ENCODE measurements around the gene ARHGEF19. TPM values are rescaled to one million over a fixed set of nuclear protein-coding genes. Genes with fewer than 3 reads are reported as not detected.

The ARHGEF19 gene
- total RNA-seq, 2 donors from 2014 or later = 14.8 to 17.5 TPM

GRCh38 chr1:16175610-16176553, 36.6 kb downstream of the ARHGEF19 start:
- peaks cover 9% of the 10 kb centered on the region for H3K4me1 ChIP-seq (ENCODE audit: control insufficient read depth, insufficient read depth, low read length)
- Mint-ChIP-seq H3K36me3 (ENCODE audit: low read depth) (no peaks in the 10 kb centered on the region), H3K27ac (peak overlapping the region; percentile 10), H3K9me3 (no peaks in the 10 kb centered on the region), H3K27me3 (ENCODE audit: insufficient read depth) (no peaks in the 10 kb centered on the region), H3K4me1 (peaks cover 11% of the 10 kb centered on the region), H3K4me3 (no peak overlapping the region)
- H3K36me3 ChIP-seq (ENCODE audit: control insufficient read depth, insufficient read depth, low read length) = no peaks in the 10 kb centered on the region
- H3K9ac ChIP-seq (ENCODE audit: extremely low read depth, low read length, poor library complexity, severe bottlenecking) = no peak overlapping the region
- TF ChIP-seq, protein P1, sequence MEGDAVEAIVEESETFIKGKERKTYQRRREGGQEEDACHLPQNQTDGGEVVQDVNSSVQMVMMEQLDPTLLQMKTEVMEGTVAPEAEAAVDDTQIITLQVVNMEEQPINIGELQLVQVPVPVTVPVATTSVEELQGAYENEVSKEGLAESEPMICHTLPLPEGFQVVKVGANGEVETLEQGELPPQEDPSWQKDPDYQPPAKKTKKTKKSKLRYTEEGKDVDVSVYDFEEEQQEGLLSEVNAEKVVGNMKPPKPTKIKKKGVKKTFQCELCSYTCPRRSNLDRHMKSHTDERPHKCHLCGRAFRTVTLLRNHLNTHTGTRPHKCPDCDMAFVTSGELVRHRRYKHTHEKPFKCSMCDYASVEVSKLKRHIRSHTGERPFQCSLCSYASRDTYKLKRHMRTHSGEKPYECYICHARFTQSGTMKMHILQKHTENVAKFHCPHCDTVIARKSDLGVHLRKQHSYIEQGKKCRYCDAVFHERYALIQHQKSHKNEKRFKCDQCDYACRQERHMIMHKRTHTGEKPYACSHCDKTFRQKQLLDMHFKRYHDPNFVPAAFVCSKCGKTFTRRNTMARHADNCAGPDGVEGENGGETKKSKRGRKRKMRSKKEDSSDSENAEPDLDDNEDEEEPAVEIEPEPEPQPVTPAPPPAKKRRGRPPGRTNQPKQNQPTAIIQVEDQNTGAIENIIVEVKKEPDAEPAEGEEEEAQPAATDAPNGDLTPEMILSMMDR (conservative IDR thresholded peaks at IDR 0.05) = no peak
- H3K27ac ChIP-seq (ENCODE audit: low read depth, low read length) = peak overlapping the region; percentile 34
- no peak overlapping the region for H3K4me3 ChIP-seq (ENCODE audit: low read length)
- no peaks in the 10 kb centered on the region for H3K27me3 ChIP-seq (ENCODE audit: control insufficient read depth, insufficient read depth, low read length, poor library complexity, severe bottlenecking)
- H3K9me3 ChIP-seq (ENCODE audit: control insufficient read depth, low read length) = no peaks in the 10 kb centered on the region
- WGBS, 2 experiments (ENCODE audit: insufficient coverage in 1 of 2, insufficient read length in 1 of 2) = 63 to 83% methylated on average over 8 to 24 of the region's 24 CpGs
- peak; percentile 59 for DNase-seq

GRCh38 chr1:16174886-16175598, 37.4 kb downstream of the ARHGEF19 start:
- Mint-ChIP-seq H3K9me3 (no peaks in the 10 kb centered on the region), H3K4me3 (no peak overlapping the region), H3K27ac (no peak overlapping the region), H3K4me1 (peaks cover 11% of the 10 kb centered on the region), H3K36me3 (ENCODE audit: low read depth) (no peaks in the 10 kb centered on the region), H3K27me3 (ENCODE audit: insufficient read depth) (no peaks in the 10 kb centered on the region)
- no peaks in the 10 kb centered on the region for H3K9me3 ChIP-seq (ENCODE audit: control insufficient read depth, low read length)
- no peak for DNase-seq
- H3K27ac ChIP-seq (ENCODE audit: low read depth, low read length) = peak overlapping the region; percentile 55
- peaks cover 9% of the 10 kb centered on the region for H3K4me1 ChIP-seq (ENCODE audit: control insufficient read depth, insufficient read depth, low read length)
- no peaks in the 10 kb centered on the region for H3K36me3 ChIP-seq (ENCODE audit: control insufficient read depth, insufficient read depth, low read length)
- TF ChIP-seq, protein P1 (conservative IDR thresholded peaks at IDR 0.05) = no peak
- WGBS, 2 experiments (ENCODE audit: insufficient coverage in 1 of 2, insufficient read length in 1 of 2) = 78 to 88% methylated on average over 16 to 22 of the region's 22 CpGs
- H3K9ac ChIP-seq (ENCODE audit: extremely low read depth, low read length, poor library complexity, severe bottlenecking) = no peak overlapping the region
- H3K4me3 ChIP-seq (ENCODE audit: low read length) = no peak overlapping the region
- H3K27me3 ChIP-seq (ENCODE audit: control insufficient read depth, insufficient read depth, low read length, poor library complexity, severe bottlenecking) = no peaks in the 10 kb centered on the region

DNA sequence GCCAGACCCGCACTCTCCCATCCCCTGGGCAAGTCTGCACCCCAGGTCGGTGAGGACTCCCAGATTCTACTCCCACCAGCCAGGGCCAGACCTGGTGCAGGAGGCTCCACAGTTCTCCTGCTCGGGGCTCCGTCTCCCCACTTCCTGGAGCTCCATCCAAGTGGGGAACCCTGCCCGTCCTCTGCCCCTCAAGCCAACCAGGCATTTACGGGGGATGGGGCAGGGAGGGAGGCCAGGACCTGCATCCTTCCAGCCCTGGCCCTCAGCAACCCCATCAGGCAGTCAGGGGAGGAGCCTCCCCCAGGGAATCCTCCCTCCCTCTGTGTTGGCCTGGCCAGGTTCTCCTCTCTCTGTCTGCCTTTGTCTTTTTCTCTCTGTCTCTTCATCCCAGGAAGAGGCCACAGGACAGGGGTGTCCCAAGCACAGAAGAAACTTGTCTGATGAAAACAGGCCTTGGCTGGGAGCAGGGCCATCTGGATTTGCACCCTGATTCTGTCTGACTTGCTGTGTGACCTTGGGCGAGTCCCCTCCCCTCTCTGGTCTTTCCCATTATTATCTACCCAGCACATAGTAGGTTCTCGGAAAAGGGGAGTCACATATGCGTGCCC, 38.1 kb downstream of the ARHGEF19 start:
- Mint-ChIP-seq H3K27me3 (ENCODE audit: insufficient read depth) (no peaks in the 10 kb centered on the region), H3K9me3 (no peaks in the 10 kb centered on the region), H3K4me1 (peaks cover 13% of the 10 kb centered on the region), H3K36me3 (ENCODE audit: low read depth) (no peaks in the 10 kb centered on the region), H3K4me3 (no peak overlapping the region), H3K27ac (no peak overlapping the region)
- no peaks in the 10 kb centered on the region for H3K27me3 ChIP-seq (ENCODE audit: control insufficient read depth, insufficient read depth, low read length, poor library complexity, severe bottlenecking)
- no peaks in the 10 kb centered on the region for H3K36me3 ChIP-seq (ENCODE audit: control insufficient read depth, insufficient read depth, low read length)
- no peak overlapping the region for H3K9ac ChIP-seq (ENCODE audit: extremely low read depth, low read length, poor library complexity, severe bottlenecking)
- H3K4me1 ChIP-seq (ENCODE audit: control insufficient read depth, insufficient read depth, low read length) = peaks cover 9% of the 10 kb centered on the region
- TF ChIP-seq, protein P1 (conservative IDR thresholded peaks at IDR 0.05) = no peak
- H3K4me3 ChIP-seq (ENCODE audit: low read length) = no peak overlapping the region
- no peaks in the 10 kb centered on the region for H3K9me3 ChIP-seq (ENCODE audit: control insufficient read depth, low read length)
- 88 to 93% methylated on average over 4 to 9 of the region's 9 CpGs for WGBS, 2 experiments (ENCODE audit: insufficient coverage in 1 of 2, insufficient read length in 1 of 2)
- H3K27ac ChIP-seq (ENCODE audit: low read depth, low read length) = peak overlapping the region; percentile 55
- DNase-seq = no peak
